Neutrophil (primary cell): ENCODE data around the gene CIDEC.
"Not testable (repeated sequence)": the region's sequence is repeated elsewhere in the genome, so short reads cannot be mapped to it uniquely, and the experiment has no call there.

Source experiments
- H3K27ac ChIP-seq: fragments of 200-600 bp; sonication (generic); 2 replicates; pipeline ENCODE4 v1.5.1; 2016; ENCODE audit warnings: mild to moderate bottlenecking, moderate library complexity
- H3K27me3 ChIP-seq: fragments of 200-600 bp; sonication (generic); 2 replicates; pipeline ENCODE4 v1.6.0; 2016; ENCODE audit warnings: mild to moderate bottlenecking
- H3K36me3 ChIP-seq: fragments of 200-600 bp; sonication (generic); 2 replicates; pipeline ENCODE4 v1.5.1; 2017
- H3K4me1 ChIP-seq, 2 experiments: fragments of 200-600 bp in 1 of 2; sonication (generic) in 1 of 2; 1 replicate in 1 of 2; 2 replicates in 1 of 2; pipeline versions ENCODE4 v1.5.1 to v1.6.1; 2013 to 2016; ENCODE audit warnings: low read depth in 1 of 2, low read length in 1 of 2, mild to moderate bottlenecking in 1 of 2, moderate library complexity in 1 of 2; ENCODE audit not compliant: control insufficient read depth in 1 of 2, insufficient read depth in 1 of 2
- H3K4me3 ChIP-seq, 2 experiments: fragments of 200-600 bp in 1 of 2; sonication (generic) in 1 of 2; 1 replicate in 1 of 2; 2 replicates in 1 of 2; pipeline ENCODE4 v1.5.1; 2013 to 2016; ENCODE audit warnings: low read depth in 1 of 2, low read length in 1 of 2, mild to moderate bottlenecking in 1 of 2, moderate library complexity in 1 of 2
- H3K9me3 ChIP-seq: fragments of 200-600 bp; sonication (generic); 2 replicates; pipeline ENCODE4 v1.5.1; 2016
- CTCF ChIP-seq: fragments of 200-600 bp; sonication (generic); IDR thresholded peaks from 2 replicates; pipeline ENCODE4 v1.5.1; 2016; ENCODE audit warnings: antibody characterized with exemption

Gene CIDEC

GRCh38 chr3:9859530-9860025 lies 20.5 kb downstream of the CIDEC start:
- no peak overlapping the region for H3K27ac ChIP-seq
- H3K4me1 ChIP-seq: peaks cover 16 to 19% of the 10 kb centered on the region in 2 experiments
- TF ChIP-seq CTCF: no peak
- H3K27me3 ChIP-seq: no peaks in the 10 kb centered on the region
- H3K9me3 ChIP-seq: no peaks in the 10 kb centered on the region
- no peaks in the 10 kb centered on the region for H3K36me3 ChIP-seq
- no peak overlapping the region for H3K4me3 ChIP-seq

GRCh38 chr3:9855594-9855993 lies 24.5 kb downstream of the CIDEC start:
- H3K4me1 ChIP-seq: no peaks in the 10 kb centered on the region
- no peaks in the 10 kb centered on the region for H3K36me3 ChIP-seq
- H3K4me3 ChIP-seq: no peak overlapping the region
- no peaks in the 10 kb centered on the region for H3K9me3 ChIP-seq
- H3K27ac ChIP-seq: no peak overlapping the region
- no peak for TF ChIP-seq CTCF
- no peaks in the 10 kb centered on the region for H3K27me3 ChIP-seq

- not testable (repeated sequence) for H3K4me3 ChIP-seq, H3K27me3 ChIP-seq, H3K27ac ChIP-seq, H3K4me1 ChIP-seq, H3K36me3 ChIP-seq, H3K9me3 ChIP-seq
These were observed 25.6 kb downstream of the CIDEC start for GRCh38 chr3:9854291-9854940.

- H3K27ac ChIP-seq: no peak overlapping the region
- no peak overlapping the region for H3K4me3 ChIP-seq
- no peaks in the 10 kb centered on the region for H3K36me3 ChIP-seq
- TF ChIP-seq CTCF: no peak
- H3K27me3 ChIP-seq: no peaks in the 10 kb centered on the region
- no peaks in the 10 kb centered on the region for H3K4me1 ChIP-seq
- no peaks in the 10 kb centered on the region for H3K9me3 ChIP-seq
These were observed 27.5 kb downstream of the CIDEC start for GRCh38 chr3:9852528-9852927.

- not testable (repeated sequence) for H3K4me1 ChIP-seq, H3K9me3 ChIP-seq, H3K27ac ChIP-seq, H3K36me3 ChIP-seq, H3K4me3 ChIP-seq, H3K27me3 ChIP-seq
These were observed 28.1 kb downstream of the CIDEC start for GRCh38 chr3:9851926-9852325.

GRCh38 chr3:9851383-9851782 lies 28.7 kb downstream of the CIDEC start:
- not testable (repeated sequence) for H3K27ac ChIP-seq, H3K4me3 ChIP-seq, H3K27me3 ChIP-seq, H3K4me1 ChIP-seq, H3K9me3 ChIP-seq, H3K36me3 ChIP-seq

GRCh38 chr3:9848860-9849259 lies 31.2 kb downstream of the CIDEC start:
- H3K9me3 ChIP-seq, H3K36me3 ChIP-seq, H3K27me3 ChIP-seq, H3K4me3 ChIP-seq, H3K4me1 ChIP-seq, H3K27ac ChIP-seq: not testable (repeated sequence)
- TF ChIP-seq CTCF: peak; percentile 26

GRCh38 chr3:9847870-9848269 lies 32.2 kb downstream of the CIDEC start:
- H3K9me3 ChIP-seq, H3K4me3 ChIP-seq, H3K27me3 ChIP-seq, H3K27ac ChIP-seq, H3K36me3 ChIP-seq: not testable (repeated sequence)
- H3K4me1 ChIP-seq: peaks cover 12 to 16% of the 10 kb centered on the region in 2 experiments
